ENCODE measurements around the gene TMSB4X. TPM values are rescaled to one million over a fixed set of nuclear protein-coding genes. Genes with fewer than 3 reads are reported as not detected.
"Not testable (repeated sequence)": the region's sequence is repeated elsewhere in the genome, so short reads cannot be mapped to it uniquely, and the experiment has no call there.

TMSB4X gene
- total and polyA plus RNA-seq, 2 of the 8 experiments (the other 6 are each of a cell fraction or from before 2014, with no cell fraction given) = 2,063 to 2,112 TPM

DNA sequence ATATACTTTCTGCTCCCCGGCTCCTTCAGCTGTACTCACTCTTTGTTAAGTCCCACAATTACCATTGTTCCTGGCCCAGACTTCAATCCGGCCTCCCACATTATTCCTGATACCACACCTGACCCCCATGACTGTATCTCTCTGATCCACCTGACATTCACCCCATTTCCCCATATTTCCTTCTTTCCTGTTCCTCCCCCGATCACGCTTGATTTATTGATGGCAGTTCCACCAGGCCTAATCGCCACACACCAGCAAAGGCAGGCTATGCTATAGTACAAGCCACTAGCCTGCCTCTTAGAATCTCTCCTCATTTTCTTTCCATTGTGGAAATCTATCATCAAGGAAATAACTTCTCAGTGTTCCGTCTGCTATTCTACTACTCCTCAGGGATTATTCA lies 31.3 kb upstream of the TMSB4X start:
- H3K14ac ChIP-seq (ENCODE audit: insufficient read length); H3K4ac ChIP-seq (replicated peaks; ENCODE audit: insufficient read length, low read depth, low read length); H4K20me1 ChIP-seq (replicated peaks in 1 of 2; ENCODE audit: control insufficient read depth in 1 of 2, insufficient read depth in 2 of 2, low read length in 2 of 2); H2BK20ac ChIP-seq (ENCODE audit: low read length); H3K36me3 ChIP-seq (ENCODE audit: control insufficient read depth in 2 of 4, insufficient read depth in 4 of 4, low read length in 3 of 4); H3K18ac ChIP-seq (ENCODE audit: extremely low read depth, low read length); H3K9me3 ChIP-seq (ENCODE audit: insufficient read depth in 2 of 2, low read depth in 1 of 2, low read length in 1 of 2); H2BK12ac ChIP-seq (ENCODE audit: low read depth, low read length); H2AFZ ChIP-seq (ENCODE audit: low read length); H3K56ac ChIP-seq (replicated peaks; ENCODE audit: insufficient read length, low read depth, low read length); H3K4me2 ChIP-seq (ENCODE audit: insufficient read depth in 1 of 2, low read depth in 2 of 2, low read length in 2 of 2); H3K79me2 ChIP-seq (ENCODE audit: control insufficient read depth in 1 of 2, insufficient read depth in 2 of 2, low read length in 2 of 2); H4K5ac ChIP-seq (ENCODE audit: insufficient read length, low read depth, low read length); H2BK120ac ChIP-seq (replicated peaks; ENCODE audit: low read depth, low read length); CTCF ChIA-PET (ENCODE audit: partially characterized antibody); H3K27ac ChIP-seq (ENCODE audit: low read depth, low read length); H3K23ac ChIP-seq (ENCODE audit: insufficient read length); H3K4me1 ChIP-seq (replicated peaks in 1 of 4; ENCODE audit: control insufficient read depth in 3 of 4, insufficient read depth in 4 of 4, low read length in 3 of 4); H3K79me1 ChIP-seq (ENCODE audit: low read depth, low read length); H2BK5ac ChIP-seq (ENCODE audit: low read depth, low read length); POLR2A ChIA-PET (ENCODE audit: partially characterized antibody); FAIRE-seq; H2BK15ac ChIP-seq (ENCODE audit: low read length); H2AK5ac ChIP-seq (ENCODE audit: low read depth, low read length); H4K8ac ChIP-seq (ENCODE audit: extremely low read depth, insufficient read depth, low read length); H3K4me3 ChIP-seq (ENCODE audit: extremely low read depth in 1 of 4, insufficient read depth in 2 of 4, low read depth in 3 of 4, low read length in 4 of 4); H3K23me2 ChIP-seq (ENCODE audit: low read depth, low read length); H3K27me3 ChIP-seq (replicated peaks in 1 of 4; ENCODE audit: control insufficient read depth in 3 of 4, extremely low read depth in 1 of 4, insufficient read depth in 3 of 4, low read length in 3 of 4); H3K9ac ChIP-seq (replicated peaks in 1 of 4; ENCODE audit: extremely low read depth in 1 of 4, low read depth in 3 of 4, low read length in 3 of 4); H4K91ac ChIP-seq (replicated peaks; ENCODE audit: insufficient read length, low read length); DNase-seq (ENCODE audit: low read depth in 1 of 2, low spot score in 2 of 2): not testable (repeated sequence)
- 95% methylated on average over 4 of the region's 6 CpGs; no CpG with 5 or more reads in 1 of the 2 experiments for WGBS, 2 experiments (ENCODE audit: extremely low coverage in 1 of 2, insufficient coverage in 1 of 2, insufficient read length in 1 of 2, insufficient replicate concordance in 2 of 2, low coverage in 1 of 2, low lambda C conversion rate in 2 of 2, missing lambda C conversion rate in 1 of 2)

DNA sequence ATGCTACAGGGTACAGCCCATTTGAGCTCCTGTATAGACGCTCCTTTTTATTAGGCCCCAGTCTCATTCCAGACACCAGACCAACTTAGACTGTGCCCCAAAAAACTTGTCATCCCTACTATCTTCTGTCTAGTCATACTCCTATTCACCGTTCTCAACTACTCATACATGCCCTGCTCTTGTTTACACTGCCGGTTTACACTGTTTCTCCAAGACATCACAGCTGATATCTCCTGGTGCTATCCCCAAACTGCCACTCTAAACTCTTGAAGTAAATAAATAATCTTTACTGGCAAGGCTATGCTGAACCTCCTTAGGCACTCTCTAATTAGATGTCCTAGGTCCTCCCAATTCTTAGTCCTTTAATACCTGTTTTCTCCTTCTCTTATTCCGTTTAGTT lies 30.5 kb upstream of the TMSB4X start:
- H2AFZ ChIP-seq (ENCODE audit: low read length); H4K91ac ChIP-seq (replicated peaks; ENCODE audit: insufficient read length, low read length); H3K56ac ChIP-seq (replicated peaks; ENCODE audit: insufficient read length, low read depth, low read length); H4K5ac ChIP-seq (ENCODE audit: insufficient read length, low read depth, low read length); H3K4ac ChIP-seq (replicated peaks; ENCODE audit: insufficient read length, low read depth, low read length); H3K79me1 ChIP-seq (ENCODE audit: low read depth, low read length); DNase-seq (ENCODE audit: low read depth in 1 of 2, low spot score in 2 of 2); H3K9ac ChIP-seq (replicated peaks in 1 of 4; ENCODE audit: extremely low read depth in 1 of 4, low read depth in 3 of 4, low read length in 3 of 4); H3K27ac ChIP-seq (ENCODE audit: low read depth, low read length); H3K18ac ChIP-seq (ENCODE audit: extremely low read depth, low read length); H3K4me3 ChIP-seq (ENCODE audit: extremely low read depth in 1 of 4, insufficient read depth in 2 of 4, low read depth in 3 of 4, low read length in 4 of 4); H2BK20ac ChIP-seq (ENCODE audit: low read length); H2AK5ac ChIP-seq (ENCODE audit: low read depth, low read length); H2BK120ac ChIP-seq (replicated peaks; ENCODE audit: low read depth, low read length); H2BK12ac ChIP-seq (ENCODE audit: low read depth, low read length); H2BK15ac ChIP-seq (ENCODE audit: low read length); H3K4me2 ChIP-seq (ENCODE audit: insufficient read depth in 1 of 2, low read depth in 2 of 2, low read length in 2 of 2); H4K8ac ChIP-seq (ENCODE audit: extremely low read depth, insufficient read depth, low read length); H3K79me2 ChIP-seq (ENCODE audit: control insufficient read depth in 1 of 2, insufficient read depth in 2 of 2, low read length in 2 of 2); H4K20me1 ChIP-seq (replicated peaks in 1 of 2; ENCODE audit: control insufficient read depth in 1 of 2, insufficient read depth in 2 of 2, low read length in 2 of 2); H3K23me2 ChIP-seq (ENCODE audit: low read depth, low read length); H3K9me3 ChIP-seq (ENCODE audit: insufficient read depth in 2 of 2, low read depth in 1 of 2, low read length in 1 of 2); H3K27me3 ChIP-seq (replicated peaks in 1 of 4; ENCODE audit: control insufficient read depth in 3 of 4, extremely low read depth in 1 of 4, insufficient read depth in 3 of 4, low read length in 3 of 4); CTCF ChIA-PET (ENCODE audit: partially characterized antibody); FAIRE-seq; POLR2A ChIA-PET (ENCODE audit: partially characterized antibody); H3K4me1 ChIP-seq (replicated peaks in 1 of 4; ENCODE audit: control insufficient read depth in 3 of 4, insufficient read depth in 4 of 4, low read length in 3 of 4); H3K14ac ChIP-seq (ENCODE audit: insufficient read length); H3K23ac ChIP-seq (ENCODE audit: insufficient read length); H2BK5ac ChIP-seq (ENCODE audit: low read depth, low read length); H3K36me3 ChIP-seq (ENCODE audit: control insufficient read depth in 2 of 4, insufficient read depth in 4 of 4, low read length in 3 of 4): not testable (repeated sequence)
- 24% methylated on average over 1 of the region's 4 CpGs; no CpG with 5 or more reads in 1 of the 2 experiments for WGBS, 2 experiments (ENCODE audit: extremely low coverage in 1 of 2, insufficient coverage in 1 of 2, insufficient read length in 1 of 2, insufficient replicate concordance in 2 of 2, low coverage in 1 of 2, low lambda C conversion rate in 2 of 2, missing lambda C conversion rate in 1 of 2)

Data from H1 (cell line).